SK-N-SH treated with all-trans-retinoic acid at 6 μM for 48 hours (cell line): ENCODE data around the gene IL17B.
"Not testable (repeated sequence)": the region's sequence is repeated elsewhere in the genome, so short reads cannot be mapped to it uniquely, and the experiment has no call there.

Experiments used
- ATAC-seq: fragments of 200-7000 bp; cut with Tn5 transposase; 3 replicates; pipeline ENCODE4 v1.9.1; 2020; ENCODE audit warnings: mild to moderate bottlenecking, moderate library complexity
- BACH2 ChIP-seq: fragments of 250-450 bp; sonication (Bioruptor Pico); IDR thresholded peaks from 2 replicates; pipeline ENCODE4 v1.9.0; 2021; ENCODE audit warnings: mild to moderate bottlenecking, borderline replicate concordance
- CSDC2 ChIP-seq: fragments of 250-450 bp; sonication (Bioruptor Pico); IDR thresholded peaks from 2 replicates; pipeline ENCODE4 v1.5.0; 2020; ENCODE audit warnings: mild to moderate bottlenecking, moderate library complexity
- ESRRG ChIP-seq: fragments of 250-450 bp; sonication (Bioruptor Pico); IDR thresholded peaks from 2 replicates; pipeline ENCODE4 v1.6.1; 2021; ENCODE audit warnings: mild to moderate bottlenecking
- GLIS3 ChIP-seq: fragments of 250-450 bp; sonication (Bioruptor Pico); IDR thresholded peaks from 2 replicates; pipeline ENCODE4 v1.5.0; 2020; ENCODE audit warnings: mild to moderate bottlenecking, moderate library complexity
- ISL1 ChIP-seq: fragments of 250-450 bp; sonication (Bioruptor Pico); IDR thresholded peaks from 2 replicates; pipeline ENCODE4 v2.1.2; 2022; ENCODE audit warnings: mild to moderate bottlenecking, moderate library complexity
- PATZ1 ChIP-seq: fragments of 250-450 bp; sonication (Bioruptor Pico); IDR thresholded peaks from 2 replicates; pipeline ENCODE4 v1.8.0; 2020; ENCODE audit warnings: mild to moderate bottlenecking, moderate library complexity, borderline replicate concordance
- PPARA ChIP-seq: fragments of 250-450 bp; sonication (Bioruptor Pico); IDR thresholded peaks from 2 replicates; pipeline ENCODE4 v1.5.0; 2020; ENCODE audit warnings: mild to moderate bottlenecking, borderline replicate concordance
- RARB ChIP-seq: fragments of 250-450 bp; sonication (Bioruptor Pico); IDR thresholded peaks from 2 replicates; pipeline ENCODE4 v1.8.0; 2021; ENCODE audit warnings: mild to moderate bottlenecking, moderate library complexity
- TCF4 ChIP-seq: fragments of 250-450 bp; sonication (Bioruptor Pico); IDR thresholded peaks from 2 replicates; pipeline ENCODE4 v1.8.0; 2021; ENCODE audit warnings: mild to moderate bottlenecking, moderate library complexity, borderline replicate concordance
- TOX ChIP-seq: fragments of 250-450 bp; sonication (Bioruptor Pico); IDR thresholded peaks from 2 replicates; pipeline ENCODE4 v1.8.0; 2021; ENCODE audit warnings: mild to moderate bottlenecking, moderate library complexity, borderline replicate concordance
- TSHZ2 ChIP-seq: fragments of 250-450 bp; sonication (Bioruptor Pico); IDR thresholded peaks from 2 replicates; pipeline ENCODE4 v1.5.0; 2020; ENCODE audit warnings: mild to moderate bottlenecking, moderate library complexity
- ZC3H10 ChIP-seq: fragments of 250-450 bp; sonication (Bioruptor Pico); IDR thresholded peaks from 2 replicates; pipeline ENCODE4 v1.5.1; 2021; ENCODE audit warnings: mild to moderate bottlenecking, moderate library complexity
- ZFP3 ChIP-seq: fragments of 250-450 bp; sonication (Bioruptor Pico); IDR thresholded peaks from 2 replicates; pipeline ENCODE4 v1.5.0; 2020; ENCODE audit warnings: mild to moderate bottlenecking, moderate library complexity
- ZNF565 ChIP-seq: fragments of 450-650 bp; formaldehyde crosslinking; conservative IDR thresholded peaks from 2 replicates; pipeline ENCODE4 v1.5.0; 2020; ENCODE audit warnings: low read depth, mild to moderate bottlenecking, moderate library complexity
- ZNF70 ChIP-seq: fragments of 450-650 bp; formaldehyde crosslinking; IDR thresholded peaks from 2 replicates; pipeline ENCODE4 v1.5.0; 2020; ENCODE audit warnings: mild to moderate bottlenecking, moderate library complexity
- ZNF8 ChIP-seq: fragments of 450-650 bp; formaldehyde crosslinking; IDR thresholded peaks from 2 replicates; pipeline ENCODE4 v1.5.0; 2020; ENCODE audit warnings: mild to moderate bottlenecking, moderate library complexity
- TF ChIP-seq, protein P1 (sequence below): fragments of 250-450 bp; sonication (Bioruptor Pico); IDR thresholded peaks from 2 replicates; pipeline ENCODE4 v1.5.1; 2021; ENCODE audit warnings: mild to moderate bottlenecking, moderate library complexity
- TF ChIP-seq, protein P2 (sequence below): fragments of 250-450 bp; sonication (Bioruptor Pico); IDR thresholded peaks from 2 replicates; pipeline ENCODE4 v1.8.0; 2021; ENCODE audit warnings: low read depth, mild to moderate bottlenecking, moderate library complexity, borderline replicate concordance

IL17B gene

DNA sequence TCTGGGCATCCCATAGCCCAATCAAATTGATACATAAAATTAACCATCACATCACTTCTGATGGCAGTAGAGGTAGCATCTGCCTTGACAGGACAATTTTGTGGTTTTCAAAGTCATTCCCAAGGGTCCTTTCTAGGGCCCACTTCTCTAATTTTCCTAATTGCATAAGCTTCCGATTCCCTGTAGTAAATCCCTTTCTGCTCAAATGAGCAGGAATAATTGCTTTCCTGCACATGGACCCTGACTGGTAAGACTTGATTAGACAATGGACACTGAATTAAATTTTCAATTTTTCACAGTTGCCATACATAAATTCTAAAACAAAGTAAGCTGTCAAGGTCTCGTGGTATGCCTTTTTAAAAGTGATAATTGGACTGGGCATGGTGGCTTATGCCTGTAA is 22.0 kb upstream of the IL17B start:
- no peak for TF ChIP-seq ISL1 (CRISPR knock-in tag)
- TF ChIP-seq ZNF70 (CRISPR knock-in tag) = no peak
- no peak for TF ChIP-seq CSDC2 (CRISPR knock-in tag)
- TF ChIP-seq ESRRG (CRISPR knock-in tag) = no peak
- no peak for TF ChIP-seq TSHZ2 (CRISPR knock-in tag)
- TF ChIP-seq, protein P1, sequence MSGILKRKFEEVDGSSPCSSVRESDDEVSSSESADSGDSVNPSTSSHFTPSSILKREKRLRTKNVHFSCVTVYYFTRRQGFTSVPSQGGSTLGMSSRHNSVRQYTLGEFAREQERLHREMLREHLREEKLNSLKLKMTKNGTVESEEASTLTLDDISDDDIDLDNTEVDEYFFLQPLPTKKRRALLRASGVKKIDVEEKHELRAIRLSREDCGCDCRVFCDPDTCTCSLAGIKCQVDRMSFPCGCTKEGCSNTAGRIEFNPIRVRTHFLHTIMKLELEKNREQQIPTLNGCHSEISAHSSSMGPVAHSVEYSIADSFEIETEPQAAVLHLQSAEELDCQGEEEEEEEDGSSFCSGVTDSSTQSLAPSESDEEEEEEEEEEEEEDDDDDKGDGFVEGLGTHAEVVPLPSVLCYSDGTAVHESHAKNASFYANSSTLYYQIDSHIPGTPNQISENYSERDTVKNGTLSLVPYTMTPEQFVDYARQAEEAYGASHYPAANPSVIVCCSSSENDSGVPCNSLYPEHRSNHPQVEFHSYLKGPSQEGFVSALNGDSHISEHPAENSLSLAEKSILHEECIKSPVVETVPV (CRISPR knock-in tag) = no peak
- TF ChIP-seq GLIS3 (CRISPR knock-in tag) = no peak
- TF ChIP-seq, all 23 proteins: peak for 0

GRCh38 chr5:149400304-149400703 is 21.2 kb upstream of the IL17B start:
- no peak for TF ChIP-seq GLIS3 (CRISPR knock-in tag)
- TF ChIP-seq TSHZ2 (CRISPR knock-in tag) = no peak
- no peak for TF ChIP-seq ISL1 (CRISPR knock-in tag)
- no peak for TF ChIP-seq PATZ1 (CRISPR knock-in tag)
- no peak for TF ChIP-seq ZFP3 (CRISPR knock-in tag)
- no peak for TF ChIP-seq RARB
- no peak for TF ChIP-seq PPARA (CRISPR knock-in tag)
- TF ChIP-seq ZC3H10 = no peak
- TF ChIP-seq ZNF70 (CRISPR knock-in tag) = no peak
- TF ChIP-seq, protein P2, sequence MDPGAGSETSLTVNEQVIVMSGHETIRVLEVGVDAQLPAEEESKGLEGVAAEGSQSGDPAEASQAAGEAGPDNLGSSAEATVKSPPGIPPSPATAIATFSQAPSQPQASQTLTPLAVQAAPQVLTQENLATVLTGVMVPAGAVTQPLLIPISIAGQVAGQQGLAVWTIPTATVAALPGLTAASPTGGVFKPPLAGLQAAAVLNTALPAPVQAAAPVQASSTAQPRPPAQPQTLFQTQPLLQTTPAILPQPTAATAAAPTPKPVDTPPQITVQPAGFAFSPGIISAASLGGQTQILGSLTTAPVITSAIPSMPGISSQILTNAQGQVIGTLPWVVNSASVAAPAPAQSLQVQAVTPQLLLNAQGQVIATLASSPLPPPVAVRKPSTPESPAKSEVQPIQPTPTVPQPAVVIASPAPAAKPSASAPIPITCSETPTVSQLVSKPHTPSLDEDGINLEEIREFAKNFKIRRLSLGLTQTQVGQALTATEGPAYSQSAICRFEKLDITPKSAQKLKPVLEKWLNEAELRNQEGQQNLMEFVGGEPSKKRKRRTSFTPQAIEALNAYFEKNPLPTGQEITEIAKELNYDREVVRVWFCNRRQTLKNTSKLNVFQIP (CRISPR knock-in tag) = no peak
- TF ChIP-seq ESRRG (CRISPR knock-in tag) = no peak
- no peak for TF ChIP-seq TCF4 (CRISPR knock-in tag)
- no peak for TF ChIP-seq ZNF8 (CRISPR knock-in tag)
- TF ChIP-seq BACH2 (CRISPR knock-in tag) = no peak
- no peak for TF ChIP-seq ZNF565
- ATAC-seq = no peak

More for the DNA sequence above, 22.0 kb upstream of the IL17B start:
- ATAC-seq = no peak

DNA sequence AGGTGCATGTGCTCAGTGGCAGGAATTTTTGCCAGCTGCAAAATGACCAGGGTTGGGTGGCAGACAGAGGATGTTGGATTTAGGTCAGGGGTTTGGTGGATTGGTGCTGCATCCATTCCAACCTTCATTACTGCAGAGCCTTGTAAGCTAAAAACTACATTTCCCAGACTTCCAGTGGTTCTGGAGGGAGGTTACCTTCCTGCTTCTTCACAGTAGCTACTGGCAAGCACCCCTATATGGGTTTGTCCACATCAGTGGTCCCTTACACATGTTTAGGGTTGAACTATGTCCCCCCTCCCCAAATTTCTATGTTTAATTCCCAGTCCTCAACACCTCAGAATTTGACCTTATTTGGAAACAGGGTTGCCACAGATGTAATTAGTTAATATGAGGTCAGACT is 20.7 kb upstream of the IL17B start:
- TF ChIP-seq TOX (CRISPR knock-in tag) = no peak
- no peak for TF ChIP-seq ZNF565
- no peak for TF ChIP-seq ZC3H10
- TF ChIP-seq ZNF70 (CRISPR knock-in tag) = no peak
- TF ChIP-seq, protein P2 (CRISPR knock-in tag) = no peak
- TF ChIP-seq PPARA (CRISPR knock-in tag) = no peak
- peak; percentile 61; the same call in 2 of the 3 replicates for ATAC-seq

GRCh38 chr5:149398747-149399266 is 19.7 kb upstream of the IL17B start:
- not testable (repeated sequence) for ATAC-seq
